Esophagus muscularis mucosa (tissue), 3 donors: ENCODE data around the gene CYYR1.

ENCODE experiments used
- CTCF ChIP-seq, 3 experiments: fragments of 200-600 bp in 2 of 3; fragments of 450-650 bp in 1 of 3; sonication (generic) in 2 of 3; IDR thresholded peaks; one replicate each; pipeline ENCODE4 v1.5.1; 2017 to 2019; ENCODE audit warnings: antibody characterized with exemption in 3 of 3, mild to moderate bottlenecking in 2 of 3, moderate library complexity in 1 of 3
- POLR2A ChIP-seq: fragments of 450-650 bp; IDR thresholded peaks from one replicate; pipeline ENCODE4 v1.6.1; 2017; ENCODE audit warnings: antibody characterized with exemption, moderate library complexity, mild to moderate bottlenecking, low read depth
- POLR2AphosphoS5 ChIP-seq, 2 donors: sonication (generic); formaldehyde crosslinking; IDR thresholded peaks; one replicate each; pipeline ENCODE4 v1.6.1; 2017; ENCODE audit warnings: antibody characterized with exemption in 2 of 2

- no peak for TF ChIP-seq POLR2A
- no peak for TF ChIP-seq CTCF (IDR thresholded peaks at IDR 0.05)
- TF ChIP-seq POLR2AphosphoS5 (IDR thresholded peaks at IDR 0.05) = no peak
Observed at GRCh38 chr21:26487981-26488480, 85.1 kb downstream of the CYYR1 start.
